ENCODE measurements around the gene CBS.

GRCh38 chr21:43031121-43031619 lies 44.5 kb downstream of the CBS start:
- TF ChIP-seq CTCF (IDR thresholded peaks at IDR 0.05) (no peak), POLR2A (IDR thresholded peaks at IDR 0.05) (no peak), EP300 (IDR thresholded peaks at IDR 0.05) (no peak)

All from sigmoid colon (tissue), 4 donors.